Astrocyte (in vitro differentiated cells and primary cell): ENCODE measurements around the gene LYPD4.

Source experiments
- EZH2 ChIP-seq: IDR thresholded peaks from 2 replicates; pipeline ENCODE4 v1.6.1; 2012; ENCODE audit warnings: mild to moderate bottlenecking, low read length, inconsistent platforms; ENCODE audit not compliant: insufficient read depth
- TF ChIP-seq, protein P1 (sequence below): IDR thresholded peaks from 2 replicates; pipeline ENCODE4 v1.5.1; 2011; ENCODE audit warnings: low read depth, mild to moderate bottlenecking, inconsistent platforms, low read length, moderate library complexity; ENCODE audit not compliant: insufficient read depth

DNA sequence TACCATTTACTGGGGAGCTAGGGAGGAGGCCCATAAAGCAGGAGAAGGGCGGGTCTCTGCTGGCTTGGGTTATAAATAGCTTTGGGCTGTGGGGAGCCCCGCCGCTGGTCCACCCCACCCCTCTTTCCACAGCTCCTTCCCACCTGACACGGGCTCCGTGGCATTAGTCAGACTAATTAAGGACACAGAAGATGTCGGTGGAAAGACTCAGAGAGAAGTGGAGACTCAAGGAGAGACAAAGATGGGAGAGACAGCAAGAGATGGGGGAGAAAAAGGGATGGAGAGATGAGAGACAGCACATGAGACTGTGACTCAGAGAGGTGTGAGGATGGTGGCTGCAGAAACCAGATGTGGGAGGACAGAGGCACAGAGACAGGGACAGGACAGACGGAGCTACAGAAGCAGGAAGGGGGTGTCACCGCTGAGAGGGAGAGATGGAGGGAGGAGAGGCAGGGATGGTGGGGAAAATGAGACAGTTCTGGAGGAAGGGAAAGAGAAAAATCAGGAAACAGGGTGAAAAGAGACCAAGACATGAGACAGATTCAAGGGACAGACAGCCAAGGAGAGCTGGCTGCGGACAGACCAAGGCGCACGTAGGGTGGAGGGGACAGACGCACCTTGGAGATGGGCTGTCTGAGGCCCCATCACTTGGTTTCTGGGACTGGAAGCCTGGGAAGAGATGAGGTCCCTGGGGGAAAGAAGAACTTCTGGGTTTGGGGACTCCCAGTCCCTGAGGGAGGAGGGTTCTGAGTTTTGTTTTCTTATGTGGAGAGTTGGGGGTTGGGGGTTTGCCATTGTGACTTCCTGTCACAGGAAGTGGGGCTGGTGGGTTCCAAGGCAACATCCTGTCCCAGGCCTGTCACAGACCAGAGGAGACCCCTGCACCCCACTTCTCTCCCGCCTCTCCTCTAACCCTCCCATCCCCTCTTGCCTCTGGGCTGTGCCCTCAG is 42.6 kb upstream of the LYPD4 start:
- TF ChIP-seq, protein P1, sequence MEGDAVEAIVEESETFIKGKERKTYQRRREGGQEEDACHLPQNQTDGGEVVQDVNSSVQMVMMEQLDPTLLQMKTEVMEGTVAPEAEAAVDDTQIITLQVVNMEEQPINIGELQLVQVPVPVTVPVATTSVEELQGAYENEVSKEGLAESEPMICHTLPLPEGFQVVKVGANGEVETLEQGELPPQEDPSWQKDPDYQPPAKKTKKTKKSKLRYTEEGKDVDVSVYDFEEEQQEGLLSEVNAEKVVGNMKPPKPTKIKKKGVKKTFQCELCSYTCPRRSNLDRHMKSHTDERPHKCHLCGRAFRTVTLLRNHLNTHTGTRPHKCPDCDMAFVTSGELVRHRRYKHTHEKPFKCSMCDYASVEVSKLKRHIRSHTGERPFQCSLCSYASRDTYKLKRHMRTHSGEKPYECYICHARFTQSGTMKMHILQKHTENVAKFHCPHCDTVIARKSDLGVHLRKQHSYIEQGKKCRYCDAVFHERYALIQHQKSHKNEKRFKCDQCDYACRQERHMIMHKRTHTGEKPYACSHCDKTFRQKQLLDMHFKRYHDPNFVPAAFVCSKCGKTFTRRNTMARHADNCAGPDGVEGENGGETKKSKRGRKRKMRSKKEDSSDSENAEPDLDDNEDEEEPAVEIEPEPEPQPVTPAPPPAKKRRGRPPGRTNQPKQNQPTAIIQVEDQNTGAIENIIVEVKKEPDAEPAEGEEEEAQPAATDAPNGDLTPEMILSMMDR: no peak
- TF ChIP-seq EZH2: no peak
